Activated T-cell treated with anti-CD3 and anti-CD28 coated beads for 24 hours (primary cell): ENCODE results near the gene ATP6V1D.
"Not testable (repeated sequence)": the region's sequence is repeated elsewhere in the genome, so short reads cannot be mapped to it uniquely, and the experiment has no call there.

ENCODE experiments used
- DNase-seq: peaks from one replicate; pipeline ENCODE4 v3.0.0-alpha.2; 2020; ENCODE audit warnings: low read depth

ATP6V1D gene

DNA sequence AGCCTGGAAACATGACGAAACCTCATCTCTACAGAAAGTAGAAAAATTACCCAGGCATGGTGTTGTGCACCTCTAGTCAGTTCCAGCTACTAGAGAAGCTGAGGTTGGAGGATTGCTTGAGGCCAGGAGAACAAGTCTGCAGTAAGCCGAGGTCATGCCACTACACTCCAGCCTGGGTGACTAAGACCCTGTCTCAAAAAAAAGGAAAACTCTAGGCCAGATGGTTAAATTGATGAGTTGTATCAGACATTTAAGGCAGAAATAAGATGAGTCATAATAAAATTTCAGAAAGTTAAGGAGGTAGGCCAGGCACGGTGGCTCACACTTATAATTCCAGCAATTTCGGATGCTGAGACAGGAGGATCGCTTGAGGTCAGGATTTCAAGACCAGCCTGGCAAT lies 11.2 kb upstream of the ATP6V1D start:
- DNase-seq, result no peak

DNA sequence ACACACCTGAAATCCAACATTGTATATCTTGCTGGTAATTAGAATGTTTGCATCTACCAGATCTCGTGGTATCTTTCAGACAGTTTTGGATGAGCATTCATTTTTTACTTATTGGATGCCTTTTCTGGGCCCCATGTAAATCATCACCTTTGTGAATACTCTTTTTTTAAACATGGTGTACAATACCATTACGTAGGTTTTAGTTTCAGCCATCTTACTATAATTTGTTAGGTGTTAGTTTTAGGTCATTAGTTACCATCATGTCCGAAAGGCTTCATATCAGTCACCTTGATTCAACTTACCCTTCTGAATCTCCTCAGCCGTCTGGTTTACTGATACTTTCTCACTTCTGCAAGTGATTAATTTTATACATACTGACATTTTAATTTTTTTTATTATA lies 5.9 kb upstream of the ATP6V1D start:
- no peak for DNase-seq

DNA sequence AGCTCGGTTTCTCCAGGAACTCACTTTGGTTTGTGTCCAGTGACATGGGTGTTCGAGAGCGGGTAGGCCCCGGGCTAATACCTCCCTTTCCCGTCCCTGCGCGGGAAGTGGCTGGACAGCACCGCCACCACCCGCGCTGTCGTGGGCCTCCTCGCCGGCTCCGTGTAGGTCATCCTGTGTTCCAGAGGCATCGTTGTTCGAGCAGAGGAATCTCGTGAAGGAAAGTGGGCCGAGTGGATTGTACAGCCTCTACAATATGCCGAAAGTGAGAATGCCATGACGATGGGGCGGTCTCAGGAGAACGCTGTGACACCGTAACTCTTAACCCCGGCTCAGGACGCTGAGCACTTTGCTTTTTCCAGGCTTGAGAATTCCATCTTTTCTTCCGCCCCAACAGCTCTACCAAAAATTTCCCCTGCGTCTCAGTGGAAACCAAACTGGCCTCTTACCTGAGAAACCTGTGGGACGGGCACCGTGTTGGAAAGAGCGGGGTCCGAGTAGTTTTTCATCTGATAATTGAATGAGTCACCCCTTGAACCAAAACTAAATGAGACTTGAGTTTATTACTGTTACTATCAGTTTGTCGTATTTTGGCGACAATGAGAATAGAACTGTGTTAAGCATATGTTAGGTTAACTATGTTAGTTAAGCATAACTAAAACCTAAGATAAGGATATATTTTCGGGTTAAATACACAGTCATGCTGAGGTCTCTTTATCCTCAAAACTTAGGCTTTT lies 1.0 kb upstream of the ATP6V1D start:
- no peak for DNase-seq

DNA sequence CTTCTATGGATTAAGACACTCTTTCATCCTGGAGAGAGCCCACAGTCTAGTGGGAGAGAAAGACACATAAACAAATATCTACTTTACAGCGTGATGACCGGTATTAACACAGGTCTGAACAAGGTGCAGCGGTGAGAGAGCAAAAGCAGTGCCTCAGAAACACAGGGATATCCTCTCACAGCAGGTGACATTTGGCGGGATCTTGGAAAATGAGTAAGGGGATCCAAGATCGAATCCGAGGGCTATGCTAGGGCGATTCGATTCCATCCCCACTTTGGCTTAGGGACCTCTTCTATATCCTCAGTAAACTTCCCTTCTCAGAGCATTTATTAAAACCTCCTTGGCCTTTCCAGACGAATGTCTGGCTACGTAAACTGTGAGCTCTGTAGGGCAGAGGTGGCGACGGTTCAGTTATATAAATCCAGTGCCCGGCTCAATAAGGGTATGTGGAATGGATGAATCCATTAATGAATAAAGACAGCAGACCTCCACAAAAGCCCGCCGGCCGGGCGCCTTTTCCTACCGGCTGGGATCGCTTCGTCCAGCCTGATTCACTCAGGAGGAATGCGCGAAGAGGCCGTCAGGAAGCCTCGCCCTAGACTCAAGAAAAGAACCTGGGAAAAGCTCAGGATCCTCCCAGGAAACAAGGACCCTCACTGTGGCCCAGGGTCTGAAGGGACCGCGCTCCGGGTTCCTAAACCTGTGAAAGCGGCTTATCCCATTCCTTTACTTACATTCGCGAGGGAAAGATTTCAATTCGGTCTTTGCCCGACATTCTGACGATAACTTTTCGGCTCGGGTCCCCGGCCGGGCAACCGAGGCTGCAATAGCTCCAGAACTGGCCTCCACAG lies 455 bp downstream of the ATP6V1D start:
- DNase-seq, result no peak

DNA sequence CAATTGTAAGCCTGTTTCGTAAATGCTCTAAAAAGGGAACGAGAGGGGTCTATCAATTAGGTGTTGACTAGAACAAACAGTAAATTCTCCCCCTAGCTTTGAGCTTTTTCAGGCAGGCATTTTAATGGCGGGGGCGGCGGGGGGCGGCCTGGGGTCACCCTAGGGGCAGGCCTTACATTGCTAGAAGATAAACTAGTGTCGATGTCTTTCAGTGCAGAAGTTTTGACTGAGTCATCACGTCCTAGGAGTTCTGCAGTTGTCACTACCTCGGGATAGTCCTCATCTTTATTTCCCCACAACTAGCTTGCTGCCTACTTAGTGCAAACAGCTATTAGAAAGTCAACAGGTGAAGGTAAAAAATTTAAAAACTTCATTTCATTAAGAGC lies 1.6 kb downstream of the ATP6V1D start:
- DNase-seq, result no peak

DNA sequence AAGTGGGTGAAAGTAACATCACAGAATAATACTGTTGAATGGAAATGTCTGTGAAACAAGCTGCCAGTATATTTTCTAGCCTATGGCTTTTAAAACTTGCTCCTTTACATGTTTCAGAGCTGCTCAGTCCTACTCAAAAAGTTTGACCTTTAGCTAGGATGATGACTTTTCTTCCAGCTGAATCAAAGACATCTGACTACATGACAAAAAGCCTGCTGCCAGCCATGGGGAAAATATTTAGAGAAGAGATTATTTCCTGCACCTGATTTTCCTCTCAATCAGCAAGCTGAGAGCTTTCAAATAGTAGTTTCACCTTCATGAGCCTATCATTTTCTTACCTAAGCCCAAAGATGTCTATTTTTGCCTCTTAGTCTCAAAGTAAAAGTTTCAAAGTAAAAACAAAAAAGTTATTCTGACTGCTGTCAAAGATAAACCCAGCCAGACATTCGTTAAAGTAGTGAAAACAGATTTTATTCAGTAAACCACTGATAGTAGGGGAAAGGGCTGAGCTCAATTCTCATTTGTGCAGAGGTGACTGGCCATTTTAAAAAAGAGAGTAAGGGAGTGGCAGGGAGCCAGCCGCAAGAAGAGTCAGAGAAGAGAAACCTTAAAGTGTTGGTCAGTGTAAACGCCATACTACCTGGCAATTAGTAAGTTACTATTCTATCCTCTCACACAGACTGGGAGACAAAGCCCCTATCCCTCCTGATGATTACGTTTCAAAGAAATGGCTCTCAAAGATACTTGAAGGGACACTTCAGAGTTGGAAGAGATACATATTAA lies 2.2 kb downstream of the ATP6V1D start:
- no peak for DNase-seq

DNA sequence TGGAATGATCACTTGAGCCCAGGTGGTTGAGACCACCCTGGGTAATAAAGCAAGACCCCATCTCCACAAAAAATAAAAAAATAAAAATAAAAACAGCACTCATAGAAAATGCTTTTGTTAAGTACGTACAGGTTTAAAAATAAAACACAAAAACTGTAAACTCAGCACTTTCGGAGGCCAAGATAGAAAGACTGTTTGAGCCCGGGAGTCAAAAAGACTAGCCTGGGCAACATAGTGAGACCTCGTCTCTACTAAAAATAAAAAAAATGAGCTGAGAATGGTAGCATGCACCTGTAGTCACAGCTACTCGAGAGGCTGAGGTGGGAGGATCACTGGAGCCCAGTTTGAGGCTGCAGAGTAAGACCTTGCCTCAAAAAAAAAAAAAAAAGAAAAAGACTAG lies 7.5 kb downstream of the ATP6V1D start:
- DNase-seq, result no peak

DNA sequence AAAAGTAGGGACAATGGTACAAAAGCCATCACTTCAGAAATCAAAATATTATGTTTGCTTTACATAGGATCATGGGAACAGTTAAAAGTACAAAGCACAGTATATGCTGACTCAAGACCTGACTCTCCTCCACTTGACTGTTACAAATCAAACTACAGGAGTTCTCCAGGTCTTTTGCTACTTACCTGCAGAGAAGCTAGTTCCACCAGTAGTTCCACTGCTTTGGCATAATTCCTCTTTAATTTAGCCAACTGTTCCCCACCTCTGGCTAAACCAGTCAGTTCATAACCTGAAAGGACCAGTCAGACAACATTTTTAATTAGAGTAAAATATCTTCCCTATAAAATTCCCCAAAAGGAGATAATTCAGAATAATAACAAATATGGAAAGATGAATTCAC lies 14.0 kb downstream of the ATP6V1D start:
- no peak for DNase-seq

DNA sequence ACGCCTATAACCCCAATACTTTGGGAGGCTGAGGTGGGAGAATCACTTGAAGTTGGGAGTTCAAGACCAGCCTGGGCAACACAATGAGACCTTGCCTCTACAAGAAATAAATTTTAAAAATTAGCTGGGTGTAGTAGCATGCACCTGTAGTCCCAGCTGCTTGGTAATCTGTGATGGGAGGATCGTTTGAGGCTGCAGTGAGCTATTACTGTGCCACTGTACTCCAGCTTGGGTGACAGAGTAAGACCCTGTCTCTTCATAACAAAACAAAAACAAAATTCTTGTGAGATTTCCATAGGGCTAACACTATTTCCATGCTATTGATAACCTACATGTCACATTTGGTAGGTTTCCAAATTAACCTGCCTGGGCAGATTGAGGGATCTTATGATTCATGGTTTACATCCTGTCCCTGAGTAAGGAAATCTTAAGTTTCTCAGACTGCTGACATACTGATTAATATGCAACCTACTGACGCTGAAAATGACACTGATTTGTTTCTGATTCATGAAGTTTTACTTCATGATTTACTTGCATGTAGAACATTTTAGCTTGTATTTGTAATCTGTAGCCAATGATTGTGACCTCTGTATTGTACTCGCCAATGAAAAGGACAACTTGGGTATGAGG lies 15.9 kb downstream of the ATP6V1D start:
- DNase-seq, result no peak

DNA sequence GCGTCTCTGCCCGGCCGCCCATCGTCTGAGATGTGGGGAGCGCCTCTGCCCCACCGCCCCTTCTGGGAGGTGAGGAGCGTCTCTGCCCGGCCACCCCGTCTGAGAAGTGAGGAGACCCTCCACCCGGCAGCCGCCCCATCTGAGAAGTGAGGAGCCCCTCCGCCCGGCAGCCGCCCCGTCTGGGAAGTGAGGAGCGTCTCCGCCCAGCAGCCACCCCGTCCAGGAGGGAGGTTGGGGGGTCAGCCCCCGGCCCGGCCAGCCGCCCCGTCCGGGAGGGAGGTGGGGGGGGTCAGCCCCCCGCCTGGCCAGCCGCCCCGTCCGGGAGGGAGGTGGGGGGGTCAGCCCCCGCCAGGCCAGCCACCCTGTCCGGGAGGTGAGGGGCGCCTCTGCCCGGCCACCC lies 18.4 kb downstream of the ATP6V1D start:
- not testable (repeated sequence) for DNase-seq

DNA sequence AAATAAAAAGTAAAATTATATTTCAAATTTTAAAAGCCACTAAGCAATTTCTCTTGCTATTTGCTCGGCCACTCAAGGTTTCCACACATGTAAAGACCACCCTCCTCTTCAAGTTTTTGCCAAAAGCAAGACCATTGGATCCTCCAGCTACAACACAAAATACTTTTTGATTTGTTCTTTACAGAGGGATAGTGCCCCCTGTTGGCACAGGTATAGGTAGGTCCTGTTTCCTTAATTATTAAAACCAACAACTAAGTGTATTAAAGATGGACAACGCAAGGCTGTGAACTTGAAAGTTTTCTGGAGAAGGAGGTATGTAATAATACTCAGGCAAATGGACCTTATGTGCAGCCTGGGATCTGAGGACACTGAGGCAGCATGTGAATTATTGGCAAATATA lies 23.8 kb downstream of the ATP6V1D start:
- no peak for DNase-seq

DNA sequence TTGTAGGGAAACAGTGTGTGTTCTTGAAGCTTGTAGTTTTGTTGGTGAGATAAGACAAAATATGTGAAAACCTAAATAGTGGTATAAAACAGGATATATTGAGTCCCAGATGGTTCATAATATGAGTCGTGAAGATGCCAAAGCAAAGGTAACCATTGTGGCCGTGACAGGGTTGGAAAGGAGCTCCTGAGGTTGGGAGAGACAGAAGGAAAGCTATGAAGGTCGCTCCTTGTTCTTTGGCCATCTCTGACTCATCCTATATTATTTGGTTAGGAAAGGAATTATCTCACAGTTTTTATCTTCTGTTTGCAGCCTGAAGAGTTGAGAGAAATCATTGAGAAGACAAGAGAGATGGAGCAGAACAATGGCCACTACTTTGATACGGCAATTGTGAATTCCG lies 27.1 kb downstream of the ATP6V1D start:
- DNase-seq, result no peak

DNA sequence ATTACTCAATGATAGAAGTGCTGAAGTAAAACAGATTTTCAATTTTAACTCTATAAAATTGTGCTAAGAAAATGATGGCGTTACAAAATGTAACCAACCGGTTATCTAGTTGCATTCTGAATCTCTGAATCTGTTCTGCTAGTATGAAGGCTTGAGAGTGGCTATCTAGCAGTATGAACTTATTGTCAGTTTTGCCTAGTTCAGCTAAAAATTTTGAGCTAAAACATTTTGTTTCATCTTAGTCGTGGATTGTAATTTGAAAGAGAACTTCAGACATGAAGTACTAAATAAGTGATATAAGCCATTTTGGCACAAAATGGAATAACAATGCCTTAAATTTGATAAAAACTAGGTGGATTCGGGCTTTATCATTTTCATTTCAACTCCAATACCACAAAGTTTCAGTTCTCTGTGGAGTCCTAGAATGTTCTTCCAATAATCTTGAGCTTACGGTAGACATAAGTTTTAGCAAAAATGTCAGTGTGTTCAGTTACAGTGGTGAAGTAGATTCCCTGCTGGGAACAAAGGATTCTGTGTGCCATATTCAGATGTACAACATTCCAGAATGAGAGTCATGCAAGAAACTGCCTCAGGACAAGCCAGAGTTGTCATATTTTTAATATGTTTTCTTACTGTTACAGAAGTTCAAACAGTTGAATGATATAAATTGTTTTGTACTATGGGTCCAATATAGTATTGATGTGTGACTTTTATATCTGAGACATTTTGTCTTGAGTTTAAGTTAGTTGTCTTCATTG lies 28.1 kb downstream of the ATP6V1D start:
- no peak for DNase-seq

DNA sequence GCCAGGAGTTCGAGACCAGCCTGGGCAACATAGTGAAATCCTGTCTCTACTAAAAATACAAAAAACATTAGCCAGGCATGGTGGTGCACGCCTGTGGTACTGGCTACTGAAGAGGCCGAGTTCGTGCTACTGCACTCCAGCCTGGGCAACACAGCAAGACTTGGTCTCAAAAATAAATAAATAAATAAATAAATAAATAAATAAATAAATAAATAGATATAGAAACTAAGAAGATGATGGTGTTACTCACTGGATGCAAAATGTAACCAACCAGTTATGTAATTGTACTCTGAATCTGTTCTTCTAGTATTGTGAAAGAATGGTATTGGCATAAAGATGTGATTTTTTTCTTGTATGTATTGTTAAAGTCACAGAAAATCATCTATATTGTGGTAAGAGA lies 29.9 kb downstream of the ATP6V1D start:
- not testable (repeated sequence) for DNase-seq

DNA sequence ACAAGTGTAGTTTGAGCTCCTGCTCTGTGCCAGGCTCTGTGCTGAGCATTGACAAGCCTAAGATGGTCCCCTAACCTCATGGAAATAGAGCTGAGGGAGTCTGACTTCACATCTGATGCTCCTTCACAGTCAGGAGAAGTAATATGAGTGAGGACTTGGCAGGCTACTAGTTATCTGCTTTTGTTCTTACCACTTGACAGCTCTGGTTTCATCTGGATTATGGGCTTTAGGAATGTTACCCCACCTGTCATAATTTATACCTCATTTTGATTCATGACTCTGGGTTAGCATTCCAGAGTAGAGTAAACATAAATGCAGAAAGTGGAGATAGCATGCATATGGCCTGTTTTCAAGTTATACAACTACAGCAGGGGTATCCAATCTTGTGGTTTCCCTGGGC lies 40.5 kb downstream of the ATP6V1D start:
- DNase-seq, result no peak

DNA sequence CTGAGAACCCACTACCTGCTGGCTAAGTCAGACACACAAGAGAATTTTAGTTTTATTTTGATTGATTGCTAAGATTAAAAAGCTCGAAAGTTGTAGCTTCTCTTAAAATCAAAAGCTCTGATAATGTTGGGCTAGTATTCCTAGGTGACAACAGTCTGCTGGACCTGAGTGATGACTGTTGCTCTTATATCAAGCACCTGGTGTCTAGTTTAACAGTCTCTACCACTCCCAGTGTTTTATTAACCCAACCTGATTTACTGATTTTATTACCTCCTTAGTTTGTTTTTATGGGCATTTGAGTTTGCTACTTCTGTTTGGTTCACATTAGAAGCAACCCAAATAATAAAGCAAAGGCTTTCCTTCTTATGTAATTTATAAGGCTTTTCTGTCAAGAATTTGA lies 41.8 kb downstream of the ATP6V1D start:
- DNase-seq, result no peak

DNA sequence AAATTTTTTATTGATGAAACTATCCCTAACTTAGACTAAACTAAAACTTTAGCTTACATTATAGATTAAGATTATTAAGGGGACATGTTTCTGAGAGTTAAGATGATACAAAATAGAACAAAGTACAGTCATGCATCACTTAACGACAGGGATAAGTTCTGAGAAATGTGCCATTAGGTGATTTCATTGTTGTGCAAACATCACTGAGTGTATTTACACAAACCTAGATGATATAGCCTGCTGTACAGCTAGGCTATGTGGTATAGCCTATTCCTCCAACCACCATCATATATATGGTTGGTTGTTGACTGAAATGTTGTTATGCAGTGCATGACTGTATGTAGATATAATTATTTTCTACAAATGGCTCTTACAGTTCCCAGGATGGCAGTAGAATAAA lies 46.5 kb downstream of the ATP6V1D start:
- DNase-seq, result no peak

DNA sequence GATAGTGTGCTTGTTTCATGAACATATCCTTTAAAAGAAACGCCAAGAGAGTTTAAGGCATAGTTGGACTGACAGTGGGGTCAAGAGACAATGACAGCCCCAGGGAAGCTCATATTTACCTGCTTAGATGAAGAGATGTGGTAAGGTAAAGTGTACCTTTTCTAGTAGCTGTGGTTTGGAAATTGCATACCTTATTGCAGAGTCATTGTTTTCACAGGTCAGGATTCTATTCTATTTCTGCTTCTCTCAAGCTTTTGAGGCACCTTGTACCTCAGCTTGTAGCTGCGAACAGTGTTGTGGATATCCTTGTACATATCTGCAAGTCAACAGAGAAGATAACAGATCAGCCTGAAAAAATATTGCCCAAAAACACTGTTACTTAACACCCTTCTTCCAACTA lies 47.7 kb downstream of the ATP6V1D start:
- DNase-seq, result no peak
